GM10248 (cell line): ENCODE measurements around the gene LDLRAD4.

Experiments
- CTCF ChIA-PET: fragments of 300-600 bp; sonication (Branson Sonifier 250); formaldehyde crosslinking; extraction: SDS; loops from one replicate; lab custom pipeline; 2021; ENCODE audit warnings: antibody characterized with exemption; lab: Yijun Ruan, JAX
- POLR2A ChIA-PET: fragments of 350-650 bp; sonication (Branson Sonifier 250); formaldehyde crosslinking; extraction: SDS; loops from one replicate; lab custom pipeline; 2020; ENCODE audit warnings: antibody characterized with exemption; lab: Yijun Ruan, JAX
- DNase-seq: peaks from one replicate; pipeline ENCODE4 v3.0.0; 2012; ENCODE audit errors: extremely low spot score
- TF ChIP-seq, protein P1 (sequence below): IDR thresholded peaks from 2 replicates; pipeline ENCODE4 v1.5.1; 2012; ENCODE audit warnings: mild to moderate bottlenecking, low read depth; ENCODE audit errors: extremely low read depth, missing control alignments, control extremely low read depth

Gene LDLRAD4

GRCh38 chr18:13254971-13255927 is 36.7 kb downstream of the LDLRAD4 start:
- ChIA-PET POLR2A (no interaction called here), CTCF (no interaction called here)
- DNase-seq, result no peak
- TF ChIP-seq, protein P1, sequence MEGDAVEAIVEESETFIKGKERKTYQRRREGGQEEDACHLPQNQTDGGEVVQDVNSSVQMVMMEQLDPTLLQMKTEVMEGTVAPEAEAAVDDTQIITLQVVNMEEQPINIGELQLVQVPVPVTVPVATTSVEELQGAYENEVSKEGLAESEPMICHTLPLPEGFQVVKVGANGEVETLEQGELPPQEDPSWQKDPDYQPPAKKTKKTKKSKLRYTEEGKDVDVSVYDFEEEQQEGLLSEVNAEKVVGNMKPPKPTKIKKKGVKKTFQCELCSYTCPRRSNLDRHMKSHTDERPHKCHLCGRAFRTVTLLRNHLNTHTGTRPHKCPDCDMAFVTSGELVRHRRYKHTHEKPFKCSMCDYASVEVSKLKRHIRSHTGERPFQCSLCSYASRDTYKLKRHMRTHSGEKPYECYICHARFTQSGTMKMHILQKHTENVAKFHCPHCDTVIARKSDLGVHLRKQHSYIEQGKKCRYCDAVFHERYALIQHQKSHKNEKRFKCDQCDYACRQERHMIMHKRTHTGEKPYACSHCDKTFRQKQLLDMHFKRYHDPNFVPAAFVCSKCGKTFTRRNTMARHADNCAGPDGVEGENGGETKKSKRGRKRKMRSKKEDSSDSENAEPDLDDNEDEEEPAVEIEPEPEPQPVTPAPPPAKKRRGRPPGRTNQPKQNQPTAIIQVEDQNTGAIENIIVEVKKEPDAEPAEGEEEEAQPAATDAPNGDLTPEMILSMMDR, result no peak

DNA sequence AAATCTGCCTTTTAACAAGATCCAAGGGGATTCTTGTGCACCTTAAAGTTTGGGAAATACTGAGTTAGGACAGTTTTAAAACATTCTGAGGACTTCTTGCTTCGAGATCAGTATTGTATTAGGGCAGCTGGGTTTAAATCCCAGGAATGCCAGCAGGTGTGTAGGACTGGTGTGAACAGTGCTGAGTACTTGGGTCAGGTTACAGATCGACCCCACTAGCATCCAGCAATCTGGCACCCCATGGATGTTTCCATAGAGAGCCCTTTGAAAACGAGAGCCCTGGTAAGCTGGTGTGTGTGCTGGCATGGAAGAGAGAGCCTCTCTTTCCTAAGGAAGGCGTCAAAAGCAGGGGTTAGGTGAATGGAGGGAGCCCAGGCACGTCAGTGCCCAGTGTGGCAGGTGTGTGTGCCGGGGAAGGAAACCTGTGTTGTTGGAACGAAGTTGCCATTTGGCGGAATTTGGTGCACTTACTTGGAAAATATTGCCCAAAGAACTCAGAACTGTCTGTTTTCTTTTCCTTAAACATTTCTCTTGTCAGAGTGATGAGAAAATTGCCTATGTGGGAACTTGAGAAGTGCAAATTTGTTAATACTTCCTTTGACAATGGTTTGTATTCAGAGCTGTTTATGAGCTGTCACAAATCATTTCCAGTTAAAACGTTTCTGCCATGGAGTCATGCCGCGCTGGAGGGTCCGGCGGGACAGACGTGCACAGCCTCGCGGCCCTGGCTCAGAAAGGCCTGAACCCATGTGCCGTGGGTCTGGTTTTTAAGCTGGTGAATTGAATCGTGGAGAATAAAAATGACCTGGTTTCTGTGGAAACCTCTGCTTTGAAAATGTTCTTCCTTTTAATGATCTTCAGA is 38.1 kb downstream of the LDLRAD4 start:
- ChIA-PET CTCF (no interaction called here), POLR2A (no interaction called here)
- DNase-seq, result no peak
- TF ChIP-seq, protein P1, result no peak

GRCh38 chr18:13257361-13257980 is 38.9 kb downstream of the LDLRAD4 start:
- ChIA-PET CTCF (no interaction called here), POLR2A (no interaction called here)
- TF ChIP-seq, protein P1, result no peak
- no peak for DNase-seq

DNA sequence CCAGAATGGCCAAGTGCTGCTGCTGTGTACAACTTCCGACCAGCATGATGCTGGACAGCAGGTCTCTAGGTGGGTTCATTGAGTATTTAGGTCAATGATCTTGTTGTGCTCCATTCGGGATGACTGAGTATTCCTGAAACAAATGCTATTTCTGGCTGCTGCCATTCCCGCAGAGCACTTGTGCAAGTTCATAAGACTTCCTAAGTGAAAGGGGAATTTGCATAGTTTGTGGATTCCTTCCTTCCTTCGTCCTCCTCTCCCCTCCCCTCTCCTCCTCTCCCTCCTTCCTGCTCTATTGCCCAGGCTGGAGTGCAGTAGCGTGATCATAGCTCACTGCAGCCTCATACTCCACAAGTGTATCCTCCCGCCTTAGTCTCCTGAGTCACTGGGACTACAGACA is 40.4 kb downstream of the LDLRAD4 start:
- CTCF ChIA-PET, result no interaction called here
- DNase-seq, result no peak
- POLR2A ChIA-PET, result no interaction called here
- TF ChIP-seq, protein P1, result no peak

- TF ChIP-seq, protein P1, result no peak
- no peak for DNase-seq
- CTCF ChIA-PET, result no interaction called here
- POLR2A ChIA-PET, result no interaction called here
Observed at GRCh38 chr18:13259701-13260100, 41.1 kb downstream of the LDLRAD4 start.
